ENCODE data around the gene TTLL9. TPM values are rescaled to one million over a fixed set of nuclear protein-coding genes. Genes with fewer than 3 reads are reported as not detected.
"Not testable (repeated sequence)": the region's sequence is repeated elsewhere in the genome, so short reads cannot be mapped to it uniquely, and the experiment has no call there.

Gene TTLL9
- total RNA-seq, 1 donor from 2014 or later, result 2.4 TPM

DNA sequence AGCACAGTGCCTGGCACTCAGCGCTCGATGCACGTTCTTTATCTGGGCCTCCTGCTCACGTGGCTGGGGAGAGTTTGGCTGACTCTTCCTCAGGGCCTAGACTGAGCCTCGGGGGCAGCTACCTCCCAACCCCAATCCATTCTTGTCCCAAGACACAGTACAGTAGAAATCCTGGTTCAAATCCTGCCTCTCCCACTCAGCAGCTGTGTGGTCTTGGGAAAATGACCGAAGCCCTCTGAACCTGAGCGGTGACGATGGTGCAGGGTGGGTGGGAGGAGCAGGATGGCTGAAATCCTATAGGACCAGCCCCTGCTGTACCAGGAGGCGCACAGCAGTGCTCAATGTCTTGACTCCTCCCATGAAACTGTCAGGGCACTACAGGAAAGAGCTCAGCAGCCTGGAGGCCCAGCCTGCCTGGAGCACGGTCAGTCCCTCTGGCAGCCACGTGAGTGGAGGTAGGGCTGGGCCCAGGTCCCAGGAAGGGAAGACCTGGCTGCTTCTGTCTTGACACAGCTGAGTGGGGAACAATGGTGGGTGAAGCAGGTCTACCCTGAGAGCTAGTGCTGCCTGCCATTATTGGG, 49.9 kb downstream of the TTLL9 start:
- DNase-seq (ENCODE audit: low spot score, unreplicated experiment), result no peak
- Mint-ChIP-seq H3K36me3 (ENCODE audit: insufficient read depth) (no peaks in the 10 kb centered on the region), H3K27ac (no peak overlapping the region), H3K4me1 (ENCODE audit: low read depth) (peaks cover 5% of the 10 kb centered on the region), H3K9me3 (ENCODE audit: low read depth) (no peaks in the 10 kb centered on the region), H3K4me3 (ENCODE audit: low read depth) (no peak overlapping the region), H3K27me3 (peaks cover 28% of the 10 kb centered on the region)
- TF ChIP-seq, protein P1, sequence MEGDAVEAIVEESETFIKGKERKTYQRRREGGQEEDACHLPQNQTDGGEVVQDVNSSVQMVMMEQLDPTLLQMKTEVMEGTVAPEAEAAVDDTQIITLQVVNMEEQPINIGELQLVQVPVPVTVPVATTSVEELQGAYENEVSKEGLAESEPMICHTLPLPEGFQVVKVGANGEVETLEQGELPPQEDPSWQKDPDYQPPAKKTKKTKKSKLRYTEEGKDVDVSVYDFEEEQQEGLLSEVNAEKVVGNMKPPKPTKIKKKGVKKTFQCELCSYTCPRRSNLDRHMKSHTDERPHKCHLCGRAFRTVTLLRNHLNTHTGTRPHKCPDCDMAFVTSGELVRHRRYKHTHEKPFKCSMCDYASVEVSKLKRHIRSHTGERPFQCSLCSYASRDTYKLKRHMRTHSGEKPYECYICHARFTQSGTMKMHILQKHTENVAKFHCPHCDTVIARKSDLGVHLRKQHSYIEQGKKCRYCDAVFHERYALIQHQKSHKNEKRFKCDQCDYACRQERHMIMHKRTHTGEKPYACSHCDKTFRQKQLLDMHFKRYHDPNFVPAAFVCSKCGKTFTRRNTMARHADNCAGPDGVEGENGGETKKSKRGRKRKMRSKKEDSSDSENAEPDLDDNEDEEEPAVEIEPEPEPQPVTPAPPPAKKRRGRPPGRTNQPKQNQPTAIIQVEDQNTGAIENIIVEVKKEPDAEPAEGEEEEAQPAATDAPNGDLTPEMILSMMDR (IDR thresholded peaks at IDR 0.05; ENCODE audit: unreplicated experiment), result no peak

DNA sequence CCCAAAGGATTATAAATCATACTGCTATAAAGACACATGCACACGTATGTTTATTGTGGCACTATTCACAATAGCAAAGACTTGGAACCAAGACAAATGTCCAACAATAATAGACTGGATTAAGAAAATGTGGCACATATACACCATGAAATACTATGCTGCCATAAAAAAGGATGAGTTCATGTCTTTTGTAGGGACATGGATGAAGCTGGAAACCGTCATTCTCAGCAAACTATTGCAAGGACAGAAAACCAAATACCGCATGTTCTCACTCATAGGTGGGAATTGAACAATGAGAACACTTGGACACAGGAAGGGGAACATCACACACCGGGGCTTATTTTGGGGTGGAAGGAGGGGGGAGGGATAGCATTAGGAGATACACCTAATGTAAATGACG, 51.0 kb downstream of the TTLL9 start:
- DNase-seq (ENCODE audit: low spot score, unreplicated experiment); H3K36me3 Mint-ChIP-seq (ENCODE audit: insufficient read depth); H3K4me3 Mint-ChIP-seq (ENCODE audit: low read depth); H3K27ac Mint-ChIP-seq; H3K9me3 Mint-ChIP-seq (ENCODE audit: low read depth); H3K4me1 Mint-ChIP-seq (ENCODE audit: low read depth): not testable (repeated sequence)
- peaks cover 34% of the 10 kb centered on the region for H3K27me3 Mint-ChIP-seq

DNA sequence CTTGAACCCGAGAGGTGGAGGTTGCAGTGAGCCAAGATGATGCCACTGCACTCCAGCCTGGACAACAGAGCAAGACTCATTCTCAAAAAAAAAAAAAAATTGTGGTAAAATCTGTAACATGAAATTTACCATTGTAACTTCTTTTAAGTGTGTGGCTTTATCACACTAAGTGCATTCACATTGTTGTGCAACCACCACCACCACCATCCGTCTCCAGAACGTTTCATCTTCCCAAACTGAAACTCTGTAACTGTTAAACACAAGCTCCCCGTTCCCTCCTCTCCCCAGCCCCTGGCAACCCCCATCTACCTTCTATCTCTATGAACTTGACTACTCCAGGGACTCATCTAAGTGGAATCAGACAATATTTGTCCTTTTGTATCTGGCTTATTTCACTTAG, 51.7 kb downstream of the TTLL9 start:
- H3K4me1 Mint-ChIP-seq (ENCODE audit: low read depth), result peaks cover 3% of the 10 kb centered on the region
- H3K36me3 Mint-ChIP-seq (ENCODE audit: insufficient read depth), result no peaks in the 10 kb centered on the region
- no peaks in the 10 kb centered on the region for H3K9me3 Mint-ChIP-seq (ENCODE audit: low read depth)
- H3K4me3 Mint-ChIP-seq (ENCODE audit: low read depth), result no peak overlapping the region
- DNase-seq (ENCODE audit: low spot score, unreplicated experiment), result no peak
- TF ChIP-seq, protein P1 (IDR thresholded peaks at IDR 0.05; ENCODE audit: unreplicated experiment), result no peak
- H3K27ac Mint-ChIP-seq, result no peak overlapping the region
- peaks cover 34% of the 10 kb centered on the region for H3K27me3 Mint-ChIP-seq

DNA sequence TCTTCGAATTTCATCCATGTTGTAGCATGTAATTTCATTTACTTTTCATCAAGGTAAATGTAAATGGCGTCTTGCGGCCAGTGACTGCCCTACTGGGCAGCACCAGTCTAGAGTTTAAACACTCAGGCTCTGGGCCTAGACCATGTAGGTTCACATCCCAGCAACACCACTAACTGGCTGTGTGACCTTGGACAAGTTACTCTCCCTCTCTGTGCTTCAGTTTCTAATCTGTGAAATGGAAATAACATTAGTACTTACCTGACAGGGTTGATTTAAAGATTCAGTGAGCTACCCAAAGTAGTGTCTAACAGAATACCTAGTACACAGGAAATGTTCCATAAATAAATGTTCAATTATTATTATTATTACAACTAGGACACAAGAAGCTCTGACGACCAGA, 52.2 kb downstream of the TTLL9 start:
- Mint-ChIP-seq H3K4me1 (ENCODE audit: low read depth) (peaks cover 3% of the 10 kb centered on the region), H3K36me3 (ENCODE audit: insufficient read depth) (no peaks in the 10 kb centered on the region), H3K27ac (no peak overlapping the region), H3K9me3 (ENCODE audit: low read depth) (no peaks in the 10 kb centered on the region), H3K27me3 (peaks cover 33% of the 10 kb centered on the region), H3K4me3 (ENCODE audit: low read depth) (no peak overlapping the region)
- no peak for DNase-seq (ENCODE audit: low spot score, unreplicated experiment)
- TF ChIP-seq, protein P1 (IDR thresholded peaks at IDR 0.05; ENCODE audit: unreplicated experiment), result no peak

DNA sequence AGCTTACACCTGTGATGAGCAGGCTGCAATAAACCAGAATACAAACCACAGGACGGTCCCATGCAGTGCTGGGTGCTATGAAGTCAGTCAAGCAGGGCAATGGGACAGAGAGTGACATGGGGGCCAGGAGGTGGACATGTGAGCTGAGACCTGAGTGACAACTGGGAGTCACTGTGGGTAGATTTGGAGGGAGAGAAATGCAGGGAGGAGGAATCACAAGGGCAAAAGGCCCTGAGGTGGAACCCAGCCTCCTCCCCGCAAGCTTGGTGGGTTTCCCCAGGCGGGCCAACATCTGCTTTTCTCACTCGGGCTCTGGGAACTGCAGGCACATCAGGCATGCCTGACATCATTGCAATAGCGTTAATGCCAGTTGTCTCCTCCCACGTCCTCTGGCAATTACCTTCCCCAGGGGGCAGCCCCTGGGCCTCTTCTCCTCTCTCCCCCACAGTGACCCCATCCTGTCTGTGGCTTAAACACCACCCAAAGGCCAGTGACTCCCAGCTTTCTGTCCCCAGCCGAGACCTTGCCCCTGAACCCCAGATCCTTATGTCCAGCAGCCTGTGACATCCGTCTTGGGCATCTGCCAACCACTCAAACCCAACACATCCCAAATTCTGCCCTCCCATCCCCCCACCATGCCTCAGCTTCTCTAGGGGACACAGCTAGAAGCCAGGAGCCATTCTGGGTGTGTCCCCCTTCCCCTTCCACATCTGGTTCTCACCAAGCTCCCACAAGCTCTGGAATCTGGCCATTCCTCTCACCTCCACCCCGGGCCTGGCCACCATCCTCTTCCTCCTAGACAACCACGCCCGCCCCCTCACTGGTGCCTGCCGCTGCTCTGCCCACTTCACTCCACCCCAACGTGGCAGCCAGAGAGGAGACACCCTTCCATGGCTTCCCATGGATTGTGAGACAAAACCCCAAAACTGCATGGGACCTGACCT, 53.2 kb downstream of the TTLL9 start:
- Mint-ChIP-seq H3K4me1 (ENCODE audit: low read depth) (peaks cover 2% of the 10 kb centered on the region), H3K9me3 (ENCODE audit: low read depth) (no peaks in the 10 kb centered on the region), H3K27ac (no peak overlapping the region), H3K27me3 (peaks cover 26% of the 10 kb centered on the region), H3K4me3 (ENCODE audit: low read depth) (no peak overlapping the region), H3K36me3 (ENCODE audit: insufficient read depth) (no peaks in the 10 kb centered on the region)
- TF ChIP-seq, protein P1 (IDR thresholded peaks at IDR 0.05; ENCODE audit: unreplicated experiment), result no peak
- DNase-seq (ENCODE audit: low spot score, unreplicated experiment), result no peak
